Right kidney (tissue), 1 donor: ENCODE data around the gene CNIH2.
"Not testable (repeated sequence)": the region's sequence is repeated elsewhere in the genome, so short reads cannot be mapped to it uniquely, and the experiment has no call there.

ENCODE experiments used
- DNase-seq: peaks from one replicate; pipeline ENCODE4 v3.0.0-alpha.2; 2016

Gene CNIH2

GRCh38 chr11:66276619-66277018, 1.4 kb upstream of the CNIH2 start:
- DNase-seq: not testable (repeated sequence)

- DNase-seq: not testable (repeated sequence)
Observed at GRCh38 chr11:66277064-66277463, 911 bp upstream of the CNIH2 start.

GRCh38 chr11:66278363-66279091, 552 bp downstream of the CNIH2 start:
- no peak for DNase-seq

- DNase-seq: no peak
Observed at GRCh38 chr11:66279092-66279734, 1.2 kb downstream of the CNIH2 start.

GRCh38 chr11:66280428-66280827, 2.5 kb downstream of the CNIH2 start:
- DNase-seq: no peak

GRCh38 chr11:66281001-66281400, 3.0 kb downstream of the CNIH2 start:
- DNase-seq: no peak

GRCh38 chr11:66281776-66282467, 3.9 kb downstream of the CNIH2 start:
- no peak for DNase-seq

GRCh38 chr11:66282468-66283455, 4.8 kb downstream of the CNIH2 start:
- DNase-seq: peak; percentile 82

GRCh38 chr11:66283461-66284105, 5.6 kb downstream of the CNIH2 start:
- no peak for DNase-seq

- DNase-seq: no peak
Observed at GRCh38 chr11:66284526-66285078, 6.6 kb downstream of the CNIH2 start.

- DNase-seq: no peak
Observed at GRCh38 chr11:66285250-66285947, 7.4 kb downstream of the CNIH2 start.

- DNase-seq: no peak
Observed at GRCh38 chr11:66286699-66287098, 8.7 kb downstream of the CNIH2 start.

- no peak for DNase-seq
Observed at GRCh38 chr11:66287211-66287888, 9.4 kb downstream of the CNIH2 start.

- DNase-seq: no peak
Observed at GRCh38 chr11:66287889-66288670, 10.1 kb downstream of the CNIH2 start.

GRCh38 chr11:66288671-66289547, 10.9 kb downstream of the CNIH2 start, which contains the start of gene YIF1A:
Gene YIF1A, minus strand, starts transcription at chr11:66289143. Its CDS starts 158 bp downstream, at chr11:66288985.
- peak; percentile 95 for DNase-seq

GRCh38 chr11:66289548-66290329, 11.8 kb downstream of the CNIH2 start:
- no peak for DNase-seq

- no peak for DNase-seq
Observed at GRCh38 chr11:66290330-66290621, 12.3 kb downstream of the CNIH2 start.
